Liver (tissue), 3 donors: ENCODE measurements around the gene PGLYRP2.

Experiments
- CTCF ChIP-seq: fragments of 150-350 bp; IDR thresholded peaks from 2 replicates; pipeline ENCODE4 v1.5.1; 2017; ENCODE audit warnings: improper control_type of control experiment, low read depth, low read length; ENCODE audit not compliant: missing input control
- RAD21 ChIP-seq, 2 donors: IDR thresholded peaks; 2 replicates each; pipeline ENCODE4 v1.6.1; 2016; ENCODE audit warnings: antibody characterized with exemption in 2 of 2, mild to moderate bottlenecking in 2 of 2
- TAF1 ChIP-seq: conservative IDR thresholded peaks from 2 replicates; pipeline ENCODE4 v1.6.1; 2016; ENCODE audit warnings: antibody characterized with exemption, mild to moderate bottlenecking
- donor health status: healthy.
- donor health status: healthy.

DNA sequence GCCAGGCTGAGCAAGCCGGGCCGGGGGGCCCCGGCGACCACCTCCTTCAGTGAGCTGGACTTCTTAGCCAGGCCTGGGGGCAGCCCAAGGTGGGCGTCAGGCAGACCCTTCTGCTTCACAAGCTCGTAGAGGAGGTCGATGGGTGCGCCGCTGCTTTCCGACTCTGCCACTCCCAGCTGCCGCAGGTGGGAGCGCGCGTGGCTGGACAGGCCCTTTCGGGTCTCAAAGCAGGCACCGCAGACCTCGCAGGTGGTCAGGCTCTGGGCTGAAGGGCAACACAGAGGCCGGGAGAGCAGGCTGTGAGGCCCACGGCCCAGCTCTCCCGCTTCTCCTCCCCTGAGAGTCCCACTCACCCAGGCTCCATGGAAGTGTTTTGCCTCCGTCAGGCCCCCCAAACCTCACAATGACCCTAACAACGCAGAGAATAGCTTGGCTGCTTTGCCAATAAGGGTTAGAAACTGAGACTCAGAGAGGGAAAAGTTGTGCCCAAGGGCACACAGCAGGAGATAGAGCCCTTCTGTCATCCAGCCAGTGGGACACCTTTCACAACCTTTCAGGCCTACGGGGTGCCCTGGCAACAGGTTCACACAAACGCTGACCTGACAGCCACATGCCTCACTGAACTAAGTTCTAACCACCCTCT, 49.4 kb downstream of the PGLYRP2 start:
- TF ChIP-seq TAF1 (no peak), CTCF (no peak), RAD21 (IDR thresholded peaks at IDR 0.05) (no peak)
